Stimulated activated naive CD4-positive, alpha-beta T cell treated with Interleukin-2 at 50 U/mL for 16 hours (primary cell): Measurements from ENCODE around the gene PAQR6.

Experiments
- DNase-seq: peaks from one replicate; lab custom pipeline; 2025; lab: John Stamatoyannopoulos, UW

Gene PAQR6, protein sequence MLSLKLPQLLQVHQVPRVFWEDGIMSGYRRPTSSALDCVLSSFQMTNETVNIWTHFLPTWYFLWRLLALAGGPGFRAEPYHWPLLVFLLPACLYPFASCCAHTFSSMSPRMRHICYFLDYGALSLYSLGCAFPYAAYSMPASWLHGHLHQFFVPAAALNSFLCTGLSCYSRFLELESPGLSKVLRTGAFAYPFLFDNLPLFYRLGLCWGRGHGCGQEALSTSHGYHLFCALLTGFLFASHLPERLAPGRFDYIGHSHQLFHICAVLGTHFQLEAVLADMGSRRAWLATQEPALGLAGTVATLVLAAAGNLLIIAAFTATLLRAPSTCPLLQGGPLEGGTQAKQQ

GRCh38 chr1:156247460-156248322, at the start of gene PAQR6:
TSS of gene PAQR6 (minus strand) at chr1:156248056. CDS start at chr1:156246731, 1,325 bp downstream.
- no peak for DNase-seq

DNA sequence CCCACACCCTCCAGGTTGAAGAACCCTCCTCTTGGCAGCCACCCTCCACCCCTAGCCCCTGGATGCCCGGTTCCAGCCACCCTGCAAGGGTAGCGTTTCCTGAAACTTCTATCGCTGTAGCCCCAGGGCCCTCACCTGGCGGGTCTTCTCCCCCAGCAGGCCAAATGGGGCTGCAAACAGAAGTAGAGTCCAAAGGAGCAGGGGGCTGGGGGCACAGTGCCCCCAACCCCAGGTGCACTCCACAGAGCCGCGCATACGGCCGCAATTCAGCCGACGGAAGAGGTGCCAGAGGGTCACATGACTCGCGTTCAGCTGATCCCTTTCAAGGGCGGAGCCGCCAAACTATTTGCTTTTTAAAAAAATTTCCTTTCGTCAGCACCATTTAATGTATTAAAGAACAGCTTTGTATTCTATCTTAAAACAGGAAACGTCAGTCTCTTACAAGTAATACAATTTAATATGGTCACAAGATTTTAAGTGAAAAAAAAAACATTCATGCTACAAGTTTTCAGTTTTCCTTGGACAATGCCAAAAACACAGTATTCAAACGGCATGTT, 47.6 kb upstream of the PAQR6 start, which contains the start of gene GLMP:
Gene GLMP, minus strand, starts transcription at position 289 of the 557 bp plus-strand sequence. Its CDS starts 34 bp downstream, at position 255.
- DNase-seq = peak; percentile 49

DNA sequence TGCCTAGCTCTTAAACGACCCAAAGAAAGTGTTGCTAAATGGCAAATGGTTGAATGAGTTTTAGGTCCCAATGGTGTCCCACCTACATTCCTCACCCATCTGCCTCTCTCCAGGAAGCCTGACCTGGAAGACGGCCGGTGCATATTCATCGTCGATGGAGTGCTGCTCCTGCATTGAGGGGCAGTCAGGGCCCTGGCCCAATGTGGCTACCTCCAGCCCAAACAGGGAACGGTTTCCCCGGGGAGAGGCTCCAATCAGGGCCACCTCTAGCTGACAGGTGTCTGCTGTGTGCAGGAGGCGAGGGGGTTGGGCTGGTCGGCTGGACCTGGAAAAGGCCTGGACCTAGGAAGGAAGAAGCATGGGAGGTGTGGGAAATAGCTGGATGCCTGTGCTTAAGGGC, 46.0 kb upstream of the PAQR6 start:
- DNase-seq = no peak

DNA sequence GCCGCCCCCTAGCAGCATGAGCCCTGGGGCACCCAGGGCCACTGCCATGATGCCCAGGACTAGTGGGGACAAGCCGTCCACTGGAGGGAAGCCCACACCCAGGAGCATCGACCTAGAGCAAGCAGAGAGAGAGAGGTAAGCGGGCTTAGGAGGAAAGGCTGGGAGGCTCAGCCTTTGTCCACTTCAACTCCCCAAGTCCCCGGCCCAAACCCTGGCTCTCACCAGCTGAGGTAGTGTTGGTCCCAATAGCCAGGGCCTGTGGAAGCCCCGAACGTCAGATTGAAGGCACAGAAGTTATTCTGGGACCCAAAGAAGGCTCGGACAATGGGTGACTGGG, 45.2 kb upstream of the PAQR6 start:
- DNase-seq = no peak

DNA sequence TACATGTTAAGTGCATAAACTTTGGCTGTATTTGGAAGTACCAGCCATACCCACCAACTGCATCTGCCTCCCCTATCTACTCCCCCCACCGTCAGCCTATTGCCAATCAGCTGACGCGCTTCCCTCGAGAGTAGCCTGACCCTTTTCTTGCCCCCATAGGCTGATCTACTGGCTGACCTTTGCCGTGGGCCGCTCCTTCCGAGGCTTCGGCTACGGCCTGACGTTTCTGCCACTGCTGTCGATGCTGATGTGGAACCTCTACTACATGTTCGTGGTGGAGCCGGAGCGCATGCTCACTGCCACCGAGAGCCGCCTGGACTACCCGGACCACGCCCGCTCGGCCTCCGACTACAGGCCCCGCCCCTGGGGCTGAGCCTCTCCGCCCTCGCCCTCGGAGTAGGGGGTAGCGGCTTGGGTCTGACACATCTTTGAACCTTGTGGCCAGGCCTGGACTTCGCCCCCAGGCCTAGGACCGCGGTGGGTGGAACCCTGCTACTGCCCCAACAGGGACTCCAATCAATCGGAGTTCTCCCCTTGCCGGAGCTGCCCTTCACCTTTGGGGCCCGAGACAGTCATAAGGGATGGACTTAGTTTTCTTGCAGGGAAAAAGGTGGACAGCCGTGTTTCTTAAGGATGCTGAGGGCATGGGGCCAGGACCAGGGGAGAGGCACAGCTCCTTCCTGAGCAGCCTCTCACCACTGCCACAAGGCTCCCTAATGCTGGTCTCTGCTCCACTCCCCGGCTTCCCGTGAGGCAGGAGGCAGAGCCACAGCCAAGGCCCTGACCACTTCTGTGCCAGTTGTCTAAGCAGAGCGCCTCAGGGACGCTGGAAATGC, 43.6 kb upstream of the PAQR6 start:
- no peak for DNase-seq

DNA sequence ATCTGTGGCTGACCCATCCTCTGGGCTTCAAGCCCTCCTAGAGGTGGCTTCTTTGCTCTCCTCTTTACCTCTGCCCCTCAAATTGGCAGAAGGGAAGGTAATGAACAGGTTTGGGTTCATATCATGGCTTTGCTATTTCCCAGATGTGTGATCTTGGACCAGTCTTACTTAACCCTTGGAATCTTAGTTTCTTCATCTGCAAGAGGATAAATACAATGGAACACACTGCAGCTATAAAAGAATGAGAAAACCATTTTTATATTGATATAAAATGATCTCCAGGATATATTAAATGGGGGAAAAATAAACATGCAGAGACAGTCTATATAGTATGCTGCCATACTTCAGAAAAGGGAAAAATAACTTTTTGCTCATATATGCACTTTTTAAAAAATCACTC, 42.0 kb upstream of the PAQR6 start:
- DNase-seq = no peak

- no peak for DNase-seq
Observed at GRCh38 chr1:156286061-156286460, 38.2 kb upstream of the PAQR6 start.

- DNase-seq = no peak
Observed at GRCh38 chr1:156285437-156285836, 37.6 kb upstream of the PAQR6 start.

- DNase-seq = no peak
Observed at GRCh38 chr1:156284757-156285156, 36.9 kb upstream of the PAQR6 start.

DNA sequence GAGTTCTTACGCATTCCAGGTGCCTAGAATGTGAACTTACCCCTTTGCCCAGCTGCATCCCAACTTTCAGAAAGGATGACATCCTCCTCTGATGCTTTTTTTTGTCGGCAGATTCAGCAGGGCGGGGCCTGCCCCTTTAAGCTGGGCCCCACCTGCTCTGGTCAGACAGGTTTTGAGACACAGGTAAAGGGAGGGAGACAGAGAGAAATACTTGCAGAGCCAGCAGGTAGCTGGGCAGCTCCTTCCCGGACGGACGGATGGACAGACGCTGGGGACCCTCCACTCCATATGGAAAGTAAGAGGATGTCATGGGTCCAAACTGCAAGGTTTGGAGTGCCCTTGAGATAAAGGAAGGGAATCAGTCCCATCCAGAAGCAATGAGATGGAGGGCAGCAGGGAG, 36.3 kb upstream of the PAQR6 start, which contains the start of gene TMEM79:
Gene TMEM79, plus strand, starts transcription at position 214 of the 400 bp plus-strand sequence. CDS start 902 bp downstream, outside the sequence.
- no peak for DNase-seq

DNA sequence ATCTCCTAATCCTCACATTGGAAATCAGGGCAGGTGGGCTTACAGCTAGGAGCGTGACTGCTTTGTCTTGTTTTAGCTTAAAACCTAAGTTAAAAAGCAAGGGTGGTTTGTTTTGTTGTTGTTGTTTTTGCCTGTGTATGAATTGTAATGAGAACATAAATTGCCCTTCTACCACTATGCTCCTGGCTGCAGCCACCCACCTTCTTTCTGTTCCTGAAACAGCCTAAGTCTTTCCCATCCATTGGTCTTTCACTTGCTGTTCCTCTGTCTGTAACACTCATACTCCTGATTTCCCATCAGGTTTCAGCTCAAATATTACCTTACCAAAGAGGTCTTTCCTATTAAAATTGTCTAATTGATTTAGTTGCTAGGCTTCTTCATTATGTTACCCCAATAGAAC, 35.7 kb upstream of the PAQR6 start:
- no peak for DNase-seq

- peak; percentile 96 for DNase-seq
Observed at GRCh38 chr1:156282479-156283222, 34.8 kb upstream of the PAQR6 start, which contains the start of gene SMG5. TSS of gene SMG5 (minus strand) at chr1:156282825. CDS start at chr1:156282680, 145 bp downstream.

GRCh38 chr1:156281693-156282478, 34.0 kb upstream of the PAQR6 start:
- DNase-seq = peak; percentile 19

DNA sequence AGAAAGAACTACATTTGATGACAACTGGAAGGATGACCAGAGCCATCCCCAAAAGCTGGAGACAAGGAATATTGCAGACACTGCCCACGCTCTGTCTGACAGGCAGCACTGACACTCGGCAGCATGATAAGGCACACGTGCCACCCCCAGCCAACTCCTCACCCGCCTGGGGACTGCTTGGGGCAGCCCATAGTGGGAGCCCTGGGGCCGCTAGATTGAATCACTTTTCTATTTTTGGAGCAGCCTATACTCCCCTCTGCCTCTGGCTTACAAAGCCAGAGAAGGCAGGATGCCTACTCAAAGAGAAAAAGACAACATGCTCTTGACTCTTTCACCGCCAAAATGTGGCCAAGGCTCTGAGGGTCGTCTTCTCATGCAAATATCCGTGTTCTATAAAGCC, 33.4 kb upstream of the PAQR6 start:
- peak; percentile 9 for DNase-seq

DNA sequence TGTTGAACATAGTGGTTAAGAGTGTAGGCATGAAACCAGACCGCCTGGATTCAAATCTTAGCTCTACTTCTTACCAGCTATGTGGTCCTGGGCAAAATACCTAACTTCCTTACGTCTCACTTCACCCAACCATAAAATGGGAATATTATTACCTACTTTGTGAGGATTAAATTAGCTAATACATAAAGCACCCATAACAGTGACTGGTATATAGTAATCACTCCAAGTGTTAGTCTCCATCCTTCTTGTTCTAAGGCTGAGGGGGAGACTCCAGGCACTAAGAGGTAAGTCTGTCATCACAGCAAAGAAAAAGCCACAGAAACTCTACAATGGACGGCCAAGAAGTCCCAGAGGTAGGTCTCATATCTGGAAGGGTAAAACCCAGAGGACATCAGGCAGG, 32.0 kb upstream of the PAQR6 start:
- no peak for DNase-seq

- DNase-seq = no peak
Observed at GRCh38 chr1:156276966-156277381, 29.1 kb upstream of the PAQR6 start.

- no peak for DNase-seq
Observed at GRCh38 chr1:156276532-156276931, 28.7 kb upstream of the PAQR6 start.

GRCh38 chr1:156270314-156270713, 22.5 kb upstream of the PAQR6 start:
- no peak for DNase-seq

- DNase-seq = no peak
Observed at GRCh38 chr1:156268336-156268735, 20.5 kb upstream of the PAQR6 start.

DNA sequence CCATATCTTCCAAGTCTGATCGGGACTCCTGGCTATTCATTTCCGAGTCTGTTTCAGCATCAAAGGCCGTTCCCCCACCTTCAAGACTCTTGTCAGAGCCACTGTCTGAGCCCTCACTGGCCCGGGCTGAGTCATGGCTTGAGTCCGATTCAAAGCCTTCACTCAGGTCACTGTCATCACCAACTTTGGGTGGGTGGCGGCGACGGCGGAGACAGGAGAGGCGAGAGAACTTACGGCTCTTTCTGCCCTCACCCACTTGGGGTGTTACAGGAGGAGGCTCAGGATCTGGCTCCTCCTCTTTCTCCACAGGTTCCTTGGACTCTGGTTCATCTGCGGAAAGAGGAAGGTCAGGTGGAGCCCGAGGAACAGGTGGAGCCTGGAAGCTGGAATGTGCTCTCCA, 18.2 kb upstream of the PAQR6 start:
- DNase-seq = no peak
